Transverse colon (tissue), 4 donors: ENCODE data around the gene F7.

Experiments
- CTCF ChIP-seq, 5 experiments: fragments of 200-600 bp in 3 of 5; fragments of 450-650 bp in 2 of 5; sonication (generic) in 3 of 5; IDR thresholded peaks; 1 replicate in 2 of 5; 2 replicates in 3 of 5; pipeline ENCODE4 v1.5.1; 2016 to 2017; ENCODE audit warnings: antibody characterized with exemption in 5 of 5, inconsistent platforms in 3 of 5, mild to moderate bottlenecking in 2 of 5, moderate library complexity in 1 of 5
- EP300 ChIP-seq: sonication (generic); formaldehyde crosslinking; IDR thresholded peaks from one replicate; pipeline ENCODE4 v1.6.1; 2017; ENCODE audit warnings: antibody characterized with exemption, low read depth
- POLR2A ChIP-seq: fragments of 450-650 bp; IDR thresholded peaks from one replicate; pipeline ENCODE4 v1.6.1; 2016; ENCODE audit warnings: antibody characterized with exemption, mild to moderate bottlenecking, moderate library complexity
- POLR2AphosphoS5 ChIP-seq, 3 donors: sonication (generic); formaldehyde crosslinking; IDR thresholded peaks; one replicate each; pipeline ENCODE4 v1.6.1; 2016; ENCODE audit warnings: antibody characterized with exemption in 3 of 3

- TF ChIP-seq POLR2AphosphoS5 (IDR thresholded peaks at IDR 0.05) (no peak), CTCF (IDR thresholded peaks at IDR 0.05) (no peak), EP300 (no peak), POLR2A (no peak)
Observed at GRCh38 chr13:113089693-113090414, 15.7 kb upstream of the F7 start.
